HT1080 (cell line): ENCODE data around the gene TLL2. TPM values are rescaled to one million over a fixed set of nuclear protein-coding genes. Genes with fewer than 3 reads are reported as not detected.

ENCODE experiments used
- DNase-seq: peaks from one replicate; pipeline ENCODE4 v3.0.0-alpha.2; 2015; ENCODE audit warnings: low read depth
- total RNA-seq: library from RNA; depleted of rRNA; stranded (reverse); fragments of >200 nt; shearing (Covaris generic); gene quantifications from 2 replicates; pipeline ENCODE4 v1.2.3, GENCODE V29; 2014

Gene TLL2
- total RNA-seq, 1 experiment from 2014 or later: 0.05 TPM

GRCh38 chr10:96427291-96427690 lies 86.4 kb downstream of the TLL2 start:
- DNase-seq: no peak

GRCh38 chr10:96422525-96422924 lies 91.2 kb downstream of the TLL2 start:
- DNase-seq: no peak

GRCh38 chr10:96421995-96422394 lies 91.7 kb downstream of the TLL2 start:
- no peak for DNase-seq

- DNase-seq: no peak
Measured at GRCh38 chr10:96420228-96421009, 93.3 kb downstream of the TLL2 start.

- no peak for DNase-seq
Measured at GRCh38 chr10:96419351-96419750, 94.4 kb downstream of the TLL2 start.

- DNase-seq: no peak
Measured at GRCh38 chr10:96418582-96418981, 95.1 kb downstream of the TLL2 start.

GRCh38 chr10:96417441-96417840 lies 96.3 kb downstream of the TLL2 start:
- peak; percentile 15 for DNase-seq

- peak; percentile 53 for DNase-seq
Measured at GRCh38 chr10:96416643-96417042, 97.1 kb downstream of the TLL2 start.

- no peak for DNase-seq
Measured at GRCh38 chr10:96415891-96416554, 97.7 kb downstream of the TLL2 start.

GRCh38 chr10:96415150-96415890 lies 98.4 kb downstream of the TLL2 start:
- no peak for DNase-seq

GRCh38 chr10:96414303-96414702 lies 99.4 kb downstream of the TLL2 start:
- no peak for DNase-seq

- no peak for DNase-seq
Measured at GRCh38 chr10:96413151-96413787, 100.5 kb downstream of the TLL2 start.

- no peak for DNase-seq
Measured at GRCh38 chr10:96411716-96412320, 101.9 kb downstream of the TLL2 start.

- no peak for DNase-seq
Measured at GRCh38 chr10:96410296-96410695, 103.4 kb downstream of the TLL2 start.

- DNase-seq: no peak
Measured at GRCh38 chr10:96408201-96408600, 105.5 kb downstream of the TLL2 start.

GRCh38 chr10:96407560-96408069 lies 106.1 kb downstream of the TLL2 start:
- DNase-seq: no peak

GRCh38 chr10:96406091-96406490 lies 107.6 kb downstream of the TLL2 start:
- DNase-seq: no peak

- no peak for DNase-seq
Measured at GRCh38 chr10:96402417-96403305, 111.1 kb downstream of the TLL2 start.

- DNase-seq: no peak
Measured at GRCh38 chr10:96401036-96401435, 112.7 kb downstream of the TLL2 start.

GRCh38 chr10:96400465-96400864 lies 113.3 kb downstream of the TLL2 start:
- DNase-seq: no peak
